T1000 (cell line): ENCODE data around the gene FERMT2.
"Not testable (repeated sequence)": the region's sequence is repeated elsewhere in the genome, so short reads cannot be mapped to it uniquely, and the experiment has no call there.

Experiments used
- DNase-seq: peaks from one replicate; lab custom pipeline; 2025; ENCODE audit warnings: mixed read lengths; lab: John Stamatoyannopoulos, UW

Gene FERMT2

GRCh38 chr14:52939427-52939826, 11.4 kb downstream of the FERMT2 start:
- DNase-seq, result no peak

- no peak for DNase-seq
Measured at GRCh38 chr14:52937869-52938268, 13.0 kb downstream of the FERMT2 start.

GRCh38 chr14:52937306-52937705, 13.5 kb downstream of the FERMT2 start:
- DNase-seq, result no peak

GRCh38 chr14:52936437-52936836, 14.4 kb downstream of the FERMT2 start:
- no peak for DNase-seq

- no peak for DNase-seq
Measured at GRCh38 chr14:52935833-52936232, 15.0 kb downstream of the FERMT2 start.

- no peak for DNase-seq
Measured at GRCh38 chr14:52934762-52935161, 16.1 kb downstream of the FERMT2 start.

GRCh38 chr14:52929192-52929807, 21.6 kb downstream of the FERMT2 start:
- no peak for DNase-seq

- DNase-seq, result no peak
Measured at GRCh38 chr14:52926953-52927352, 23.9 kb downstream of the FERMT2 start.

- no peak for DNase-seq
Measured at GRCh38 chr14:52923902-52924575, 26.8 kb downstream of the FERMT2 start.

GRCh38 chr14:52922656-52923055, 28.2 kb downstream of the FERMT2 start:
- DNase-seq, result no peak

GRCh38 chr14:52922059-52922458, 28.8 kb downstream of the FERMT2 start:
- DNase-seq, result no peak

- DNase-seq, result not testable (repeated sequence)
Measured at GRCh38 chr14:52920411-52920810, 30.4 kb downstream of the FERMT2 start.

GRCh38 chr14:52919971-52920370, 30.9 kb downstream of the FERMT2 start:
- DNase-seq, result no peak

- no peak for DNase-seq
Measured at GRCh38 chr14:52918486-52918885, 32.4 kb downstream of the FERMT2 start.

GRCh38 chr14:52917735-52918134, 33.1 kb downstream of the FERMT2 start:
- no peak for DNase-seq

- no peak for DNase-seq
Measured at GRCh38 chr14:52914295-52914694, 36.6 kb downstream of the FERMT2 start.

GRCh38 chr14:52913271-52913670, 37.6 kb downstream of the FERMT2 start:
- DNase-seq, result no peak

- DNase-seq, result no peak
Measured at GRCh38 chr14:52911904-52912303, 38.9 kb downstream of the FERMT2 start.

- DNase-seq, result no peak
Measured at GRCh38 chr14:52910572-52910971, 40.3 kb downstream of the FERMT2 start.

GRCh38 chr14:52907949-52908348, 42.9 kb downstream of the FERMT2 start:
- no peak for DNase-seq

GRCh38 chr14:52906141-52906601, 44.7 kb downstream of the FERMT2 start:
- DNase-seq, result no peak

- DNase-seq, result no peak
Measured at GRCh38 chr14:52902971-52903619, 47.8 kb downstream of the FERMT2 start.

GRCh38 chr14:52901357-52901980, 49.4 kb downstream of the FERMT2 start:
- DNase-seq, result no peak
